ENCODE measurements around the gene SREBF2. TPM values are rescaled to one million over a fixed set of nuclear protein-coding genes. Genes with fewer than 3 reads are reported as not detected.

The SREBF2 gene
- total RNA-seq, 3 donors from 2014 or later (not counting 1 experiment from before 2014, with no cell fraction given), result 101 to 106 (median 105) TPM

- Mint-ChIP-seq H3K27ac (no peak overlapping the region), H3K36me3 (no peaks in the 10 kb centered on the region), H3K4me1 (peaks cover 0 to 31% of the 10 kb centered on the region in 2 donors), H3K27me3 (ENCODE audit: low read depth in 2 of 2) (peaks cover 24 to 34% of the 10 kb centered on the region in 2 donors), H3K4me3 (peak overlapping the region; percentile 37), H3K9me3 (no peaks in the 10 kb centered on the region)
- Histone ChIP-seq H3K27ac (ENCODE audit: low read length) (no peak overlapping the region), H3K36me3 (ENCODE audit: control insufficient read depth, insufficient read depth, low read length) (no peaks in the 10 kb centered on the region), H3K4me3 (ENCODE audit: low read length) (no peak overlapping the region), H3K4me1 (ENCODE audit: control insufficient read depth, insufficient read depth, low read length) (peaks cover 64% of the 10 kb centered on the region), H3K27me3 (ENCODE audit: control insufficient read depth, insufficient read depth, low read length) (peaks cover 65% of the 10 kb centered on the region), H3K9me3 (ENCODE audit: control insufficient read depth, insufficient read depth, low read length) (no peaks in the 10 kb centered on the region)
- DNase-seq (no peak), ATAC-seq (no peak)
- 55% methylated on average over 9 of the region's 11 CpGs for WGBS (ENCODE audit: insufficient coverage)
- no peak for TF ChIP-seq CTCF (IDR thresholded peaks at IDR 0.05)
- intact Hi-C loops (cut with micrococcal nuclease), result no loop called here
Observed at GRCh38 chr22:41915786-41916493, 83.0 kb downstream of the SREBF2 start.

- 86% methylated on average over 10 of the region's 10 CpGs for WGBS (ENCODE audit: insufficient coverage)
- Histone ChIP-seq H3K36me3 (ENCODE audit: control insufficient read depth, insufficient read depth, low read length) (no peaks in the 10 kb centered on the region), H3K27ac (ENCODE audit: low read length) (no peak overlapping the region), H3K27me3 (ENCODE audit: control insufficient read depth, insufficient read depth, low read length) (peaks cover 56% of the 10 kb centered on the region), H3K4me3 (ENCODE audit: low read length) (no peak overlapping the region), H3K4me1 (ENCODE audit: control insufficient read depth, insufficient read depth, low read length) (peaks cover 55% of the 10 kb centered on the region), H3K9me3 (ENCODE audit: control insufficient read depth, insufficient read depth, low read length) (no peaks in the 10 kb centered on the region)
- Mint-ChIP-seq H3K36me3 (no peaks in the 10 kb centered on the region), H3K4me3 (no peak overlapping the region), H3K9me3 (no peaks in the 10 kb centered on the region), H3K27me3 (ENCODE audit: low read depth in 2 of 2) (peaks cover 24 to 27% of the 10 kb centered on the region in 2 donors), H3K27ac (no peak overlapping the region), H3K4me1 (peaks cover 0 to 23% of the 10 kb centered on the region in 2 donors)
- no peak for TF ChIP-seq CTCF (IDR thresholded peaks at IDR 0.05)
- DNase-seq, result no peak
- ATAC-seq, result no peak
- intact Hi-C loops (cut with micrococcal nuclease), result no loop called here
Observed at GRCh38 chr22:41916745-41917358, 83.9 kb downstream of the SREBF2 start.

- Histone ChIP-seq H3K27me3 (ENCODE audit: control insufficient read depth, insufficient read depth, low read length) (peaks cover 50% of the 10 kb centered on the region), H3K9me3 (ENCODE audit: control insufficient read depth, insufficient read depth, low read length) (no peaks in the 10 kb centered on the region), H3K4me1 (ENCODE audit: control insufficient read depth, insufficient read depth, low read length) (peaks cover 52% of the 10 kb centered on the region), H3K36me3 (ENCODE audit: control insufficient read depth, insufficient read depth, low read length) (no peaks in the 10 kb centered on the region), H3K4me3 (ENCODE audit: low read length) (no peak overlapping the region), H3K27ac (ENCODE audit: low read length) (no peak overlapping the region)
- H3K27ac Mint-ChIP-seq, result no peak overlapping the region
- no peak overlapping the region for H3K4me3 Mint-ChIP-seq
- intact Hi-C loops (cut with micrococcal nuclease), result no loop called here
- no peak for TF ChIP-seq CTCF (IDR thresholded peaks at IDR 0.05)
- H3K4me1 Mint-ChIP-seq, result peaks cover 0 to 23% of the 10 kb centered on the region in 2 donors
- 79% methylated on average over 11 of the region's 11 CpGs for WGBS (ENCODE audit: insufficient coverage)
- H3K9me3 Mint-ChIP-seq, result no peaks in the 10 kb centered on the region
- peaks cover 20 to 23% of the 10 kb centered on the region in 2 donors for H3K27me3 Mint-ChIP-seq (ENCODE audit: low read depth in 2 of 2)
- no peaks in the 10 kb centered on the region for H3K36me3 Mint-ChIP-seq
- DNase-seq (no peak), ATAC-seq (no peak)
Observed at GRCh38 chr22:41917375-41917902, 84.5 kb downstream of the SREBF2 start.

Data from natural killer cell (primary cell).